Body of pancreas (tissue), 4 donors: ENCODE results near the gene PTPN14. TPM values are rescaled to one million over a fixed set of nuclear protein-coding genes. Genes with fewer than 3 reads are reported as not detected.

Experiments
- ATAC-seq: fragments of 150-250 bp; one replicate; pipeline ENCODE4 v1.9.1; 2016
- DNase-seq, 4 donors: peaks; one replicate each; pipeline ENCODE4 v3.0.0-alpha.2; 2019
- H3K27ac ChIP-seq, 4 donors: fragments of 200-600 bp; sonication (generic); 1 replicate in 3 of 4; 2 replicates in 1 of 4; pipeline versions ENCODE4 v1.5.1 to v1.6.1; 2016 to 2019; ENCODE audit warnings: mild to moderate bottlenecking in 1 of 4, mixed read lengths in 1 of 4, moderate library complexity in 1 of 4
- H3K27me3 ChIP-seq, 2 donors: fragments of 200-600 bp; sonication (generic); one replicate each; pipeline ENCODE4 v1.6.0; 2016; ENCODE audit warnings: mild to moderate bottlenecking in 1 of 2
- H3K36me3 ChIP-seq, 2 donors: fragments of 200-600 bp; sonication (generic); replicated peaks in 1 of 2; 2 replicates each; pipeline ENCODE4 v1.5.1; 2016; ENCODE audit warnings: low read depth in 2 of 2; ENCODE audit not compliant: insufficient read depth in 1 of 2
- H3K4me1 ChIP-seq: fragments of 200-600 bp; sonication (generic); one replicate; pipeline ENCODE4 v1.6.0; 2016
- H3K4me3 ChIP-seq, 2 donors: fragments of 200-600 bp; sonication (generic); 1 replicate in 1 of 2; 2 replicates in 1 of 2; pipeline ENCODE4 v1.5.1; 2016 to 2019
- H3K9me3 ChIP-seq, 3 donors: fragments of 200-600 bp; sonication (generic); 1 replicate in 2 of 3; 2 replicates in 1 of 3; pipeline ENCODE4 v1.5.1; 2016
- CTCF ChIP-seq, 7 experiments: fragments of 450-650 bp in 4 of 7; fragments of 200-600 bp in 3 of 7; sonication (generic) in 3 of 7; IDR thresholded peaks; one replicate each; pipeline ENCODE4 v1.5.1; 2016 to 2019; ENCODE audit warnings: antibody characterized with exemption in 7 of 7
- POLR2A ChIP-seq, 3 donors: fragments of 450-650 bp; IDR thresholded peaks; one replicate each; pipeline ENCODE4 v1.6.1; 2016; ENCODE audit warnings: antibody characterized with exemption in 3 of 3, mild to moderate bottlenecking in 2 of 3
- WGBS, 2 donors: methylation state at CpG; one replicate each; pipeline ENCODE4 v1.1.5; 2017; 5-methylcytosine and 5-hydroxymethylcytosine counted together
- intact Hi-C: fragments of 100-400 bp; cut with DNase I; formaldehyde crosslinking; loops from one replicate; pipeline ENCODE4 v1.15.1; 2023
- total RNA-seq, 2 donors: library from RNA; depleted of rRNA; stranded (reverse); fragments of >200 nt; gene quantifications; one replicate each; pipeline ENCODE4 v1.1.0, GENCODE V29; 2016

Gene PTPN14
- total RNA-seq, 2 donors from 2014 or later, result 10.5 to 18.7 TPM

GRCh38 chr1:214404154-214404553, 147.2 kb downstream of the PTPN14 start:
- Histone ChIP-seq H3K4me1 (no peaks in the 10 kb centered on the region), H3K27ac (no peak overlapping the region), H3K27me3 (no peaks in the 10 kb centered on the region), H3K4me3 (no peak overlapping the region), H3K36me3 (no peaks in the 10 kb centered on the region), H3K9me3 (no peaks in the 10 kb centered on the region)
- no peak for ATAC-seq
- 83 to 91% methylated on average over 4 of the region's 4 CpGs for WGBS, 2 donors
- intact Hi-C loops, result no loop called here
- no peak for DNase-seq
- TF ChIP-seq CTCF (IDR thresholded peaks at IDR 0.05), result no peak
- TF ChIP-seq POLR2A (IDR thresholded peaks at IDR 0.05), result no peak

GRCh38 chr1:214403431-214403830, 148.0 kb downstream of the PTPN14 start:
- Histone ChIP-seq H3K4me1 (no peaks in the 10 kb centered on the region), H3K27ac (no peak overlapping the region), H3K9me3 (no peaks in the 10 kb centered on the region), H3K36me3 (no peaks in the 10 kb centered on the region), H3K4me3 (no peak overlapping the region), H3K27me3 (no peaks in the 10 kb centered on the region)
- no peak for TF ChIP-seq CTCF (IDR thresholded peaks at IDR 0.05)
- no peak for TF ChIP-seq POLR2A (IDR thresholded peaks at IDR 0.05)
- ATAC-seq, result no peak
- WGBS, 2 donors, result 83 to 93% methylated on average over 5 of the region's 5 CpGs
- no peak for DNase-seq
- intact Hi-C loops, result no loop called here

GRCh38 chr1:214402613-214403083, 148.8 kb downstream of the PTPN14 start:
- Histone ChIP-seq H3K4me3 (no peak overlapping the region), H3K4me1 (no peaks in the 10 kb centered on the region), H3K36me3 (no peaks in the 10 kb centered on the region), H3K27ac (no peak overlapping the region), H3K27me3 (no peaks in the 10 kb centered on the region), H3K9me3 (no peaks in the 10 kb centered on the region)
- intact Hi-C loops, result no loop called here
- no peak for ATAC-seq
- 18 to 45% methylated on average over 3 of the region's 3 CpGs for WGBS, 2 donors
- no peak for TF ChIP-seq POLR2A (IDR thresholded peaks at IDR 0.05)
- no peak for TF ChIP-seq CTCF (IDR thresholded peaks at IDR 0.05)
- no peak for DNase-seq

GRCh38 chr1:214401666-214402065, 149.7 kb downstream of the PTPN14 start:
- H3K4me3 ChIP-seq, result no peak overlapping the region
- H3K27ac ChIP-seq, result no peak overlapping the region
- TF ChIP-seq CTCF (IDR thresholded peaks at IDR 0.05) (no peak), POLR2A (IDR thresholded peaks at IDR 0.05) (no peak)

GRCh38 chr1:214400131-214400530, 151.3 kb downstream of the PTPN14 start:
- Histone ChIP-seq H3K4me3 (no peak overlapping the region), H3K4me1 (no peaks in the 10 kb centered on the region), H3K9me3 (no peaks in the 10 kb centered on the region), H3K27ac (no peak overlapping the region), H3K27me3 (no peaks in the 10 kb centered on the region), H3K36me3 (no peaks in the 10 kb centered on the region)
- DNase-seq (no peak), ATAC-seq (no peak)
- intact Hi-C loops, result no loop called here
- no peak for TF ChIP-seq CTCF (IDR thresholded peaks at IDR 0.05)
- no peak for TF ChIP-seq POLR2A (IDR thresholded peaks at IDR 0.05)
- WGBS, 2 donors, result 85 to 88% methylated on average over 3 of the region's 3 CpGs

More at GRCh38 chr1:214401666-214402065, 149.7 kb downstream of the PTPN14 start:
- WGBS, 2 donors, result 68 to 70% methylated on average over 3 of the region's 3 CpGs
- Histone ChIP-seq H3K36me3 (no peaks in the 10 kb centered on the region), H3K9me3 (no peaks in the 10 kb centered on the region), H3K27me3 (no peaks in the 10 kb centered on the region), H3K4me1 (no peaks in the 10 kb centered on the region)
- intact Hi-C loops, result no loop called here
- ATAC-seq (no peak), DNase-seq (no peak)
